ENCODE measurements around the gene FAM20A.
"Not testable (repeated sequence)": the region's sequence is repeated elsewhere in the genome, so short reads cannot be mapped to it uniquely, and the experiment has no call there.

The FAM20A gene

DNA sequence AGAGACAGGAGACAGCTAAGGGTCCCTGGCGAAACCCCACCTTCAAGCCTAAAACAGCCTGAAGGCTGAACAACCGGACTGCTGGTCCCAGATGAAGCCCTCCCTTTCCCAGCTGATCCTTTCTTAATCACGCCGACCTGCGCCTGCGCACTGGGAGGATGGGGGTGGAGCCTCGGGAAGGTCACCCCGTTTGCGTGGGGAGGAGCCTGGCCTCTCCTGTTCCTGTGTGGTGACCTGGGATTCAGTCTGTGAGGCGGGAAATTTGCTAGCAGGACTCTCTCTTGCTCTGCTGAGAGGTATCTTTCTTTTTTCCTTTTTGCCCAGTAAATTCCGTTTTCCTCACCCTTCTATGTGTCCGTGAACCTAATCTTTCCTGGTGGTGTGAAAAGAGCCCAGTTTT lies 9.6 kb downstream of the FAM20A start:
- H3K4me3 ChIP-seq (ENCODE audit: low read depth, low read length), result no peak overlapping the region

DNA sequence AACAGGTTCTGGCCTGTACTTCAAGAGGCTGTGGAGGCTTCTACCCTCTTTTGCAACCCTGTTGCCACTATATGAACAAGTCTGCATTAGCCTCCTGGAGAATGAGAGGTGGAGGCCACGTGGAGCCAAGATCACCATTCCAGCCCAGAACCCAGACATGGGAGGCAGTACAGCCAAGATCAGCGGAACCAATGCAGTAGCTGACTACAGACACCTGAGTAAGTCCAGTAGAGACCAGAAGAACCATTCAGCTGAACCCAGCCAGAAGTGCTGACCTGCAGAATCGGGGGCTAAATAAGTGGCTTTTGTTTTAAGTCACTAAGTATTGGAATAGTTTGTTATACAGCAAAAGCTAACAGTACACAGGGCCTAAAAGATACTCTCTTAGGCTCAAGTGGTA lies 12.1 kb downstream of the FAM20A start:
- no peak overlapping the region for H3K4me3 ChIP-seq (ENCODE audit: low read depth, low read length)

- H3K4me3 ChIP-seq (ENCODE audit: low read depth, low read length), result no peak overlapping the region
Observed at GRCh38 chr17:68588362-68588761, 12.8 kb downstream of the FAM20A start.

- H3K4me3 ChIP-seq (ENCODE audit: low read depth, low read length), result no peak overlapping the region
Observed at GRCh38 chr17:68587847-68588246, 13.3 kb downstream of the FAM20A start.

DNA sequence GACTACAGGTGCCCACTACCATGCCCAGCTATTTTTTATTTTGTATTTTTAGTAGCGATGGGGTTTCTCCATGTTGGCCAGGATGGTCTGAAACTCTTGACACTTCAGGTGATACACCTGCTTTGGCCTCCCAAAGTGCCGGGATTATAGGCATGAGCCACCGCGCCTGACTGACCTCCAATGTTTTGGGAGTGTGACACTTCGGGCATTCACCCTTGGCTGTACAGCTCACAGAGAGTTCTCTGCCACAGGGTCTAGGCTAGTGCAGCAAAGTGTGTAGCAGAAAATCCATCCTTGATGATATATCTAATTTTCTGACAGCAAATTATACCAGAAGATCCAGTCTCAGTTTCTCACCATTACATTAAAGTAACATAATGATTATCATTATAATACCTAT lies 14.1 kb downstream of the FAM20A start:
- H3K4me3 ChIP-seq (ENCODE audit: low read depth, low read length), result no peak overlapping the region

GRCh38 chr17:68585643-68586042 lies 15.5 kb downstream of the FAM20A start:
- no peak overlapping the region for H3K4me3 ChIP-seq (ENCODE audit: low read depth, low read length)

DNA sequence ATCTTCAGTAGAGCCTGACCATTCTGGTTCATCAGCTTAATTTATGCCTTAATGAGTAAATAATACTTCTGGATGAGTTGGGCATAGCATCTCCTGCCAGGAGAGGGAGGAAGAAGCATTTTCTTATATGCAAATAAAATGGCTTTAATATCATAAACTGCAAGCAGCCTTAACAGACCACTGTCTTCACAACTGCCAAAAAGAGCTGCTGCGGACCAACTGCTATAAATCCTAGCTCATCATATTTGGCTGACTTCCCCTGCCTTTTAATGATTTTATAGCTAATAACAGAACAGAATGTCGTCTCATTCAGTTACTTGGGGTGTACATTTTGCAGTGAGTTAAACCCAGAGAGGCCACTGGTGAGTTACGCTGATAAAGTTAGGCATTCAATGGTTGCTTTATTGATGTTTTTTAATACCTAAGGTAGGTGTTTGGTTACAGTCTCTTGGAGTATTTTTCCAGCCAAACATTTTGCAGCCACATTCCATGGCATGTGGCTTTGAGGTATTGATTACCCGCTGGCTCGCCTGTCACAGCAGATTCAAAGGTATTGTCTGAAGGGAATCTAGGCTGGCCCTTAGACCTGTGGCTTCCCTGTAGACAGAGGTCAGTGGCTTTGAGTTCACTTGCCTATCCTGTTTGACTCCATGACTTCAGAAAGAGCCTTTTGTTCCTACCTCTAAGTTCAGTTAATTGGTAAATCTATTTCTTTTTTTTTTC lies 16.4 kb downstream of the FAM20A start:
- H3K4me3 ChIP-seq (ENCODE audit: low read depth, low read length), result no peak overlapping the region

DNA sequence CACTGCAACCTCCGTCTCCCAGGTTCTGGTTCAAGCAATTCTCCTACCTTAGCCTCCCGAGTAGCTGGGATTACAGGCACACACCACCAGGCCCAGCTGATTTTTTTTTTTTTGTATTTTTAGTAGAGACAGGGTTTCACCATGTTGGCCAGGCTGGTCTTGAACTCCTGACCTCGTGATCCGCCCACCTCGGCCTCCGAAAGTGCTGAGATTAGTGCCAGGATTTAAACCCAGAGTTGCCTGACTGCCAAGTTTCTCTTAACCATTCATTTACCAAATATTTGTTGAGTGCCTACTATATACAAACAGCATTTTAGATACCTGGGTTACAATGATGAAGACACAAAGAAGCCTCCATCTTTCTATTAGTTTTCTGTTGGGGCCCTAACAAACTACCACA lies 18.3 kb downstream of the FAM20A start:
- not testable (repeated sequence) for H3K4me3 ChIP-seq (ENCODE audit: low read depth, low read length)

DNA sequence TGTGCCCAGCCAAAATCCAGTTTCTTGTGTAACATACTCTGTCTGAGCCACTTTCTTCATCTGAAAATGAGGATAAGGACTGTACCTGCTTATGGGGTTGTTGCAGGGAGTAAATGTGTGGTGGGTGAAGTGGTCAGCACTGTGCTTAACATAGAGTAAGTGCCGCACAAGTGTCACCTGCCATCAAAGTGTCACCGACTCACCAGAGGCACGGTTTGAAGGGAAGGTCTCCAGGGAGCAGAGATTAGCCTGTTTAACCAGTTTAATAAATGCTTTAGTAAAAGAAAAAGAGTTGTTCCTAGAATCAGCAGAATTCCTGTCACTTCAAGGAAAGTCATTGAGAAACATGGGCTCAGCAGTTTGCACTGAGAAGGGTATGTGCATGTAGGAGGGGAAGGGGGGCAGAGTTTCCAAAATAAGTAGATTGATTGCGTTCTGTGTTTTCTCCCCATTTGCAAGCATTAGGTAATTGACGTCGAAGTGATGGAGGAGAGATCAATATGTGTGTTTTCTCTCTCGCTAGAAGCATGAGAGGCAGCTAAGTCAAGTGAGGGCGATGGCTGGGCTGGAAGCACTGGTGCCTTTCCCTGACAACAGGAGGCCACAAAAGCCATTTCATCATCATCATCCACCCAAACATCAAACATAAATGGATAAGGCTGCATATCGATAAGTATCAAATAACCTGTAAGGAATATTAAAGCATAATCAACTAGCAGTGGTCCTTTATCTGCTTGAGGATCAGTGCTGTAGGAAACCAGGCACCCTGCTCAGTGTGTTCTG lies 19.1 kb downstream of the FAM20A start:
- H3K4me3 ChIP-seq (ENCODE audit: low read depth, low read length), result no peak overlapping the region

GRCh38 chr17:68580236-68580770 lies 20.9 kb downstream of the FAM20A start:
- no peak overlapping the region for H3K4me3 ChIP-seq (ENCODE audit: low read depth, low read length)

- H3K4me3 ChIP-seq (ENCODE audit: low read depth, low read length), result no peak overlapping the region
Observed at GRCh38 chr17:68579194-68579927, 21.8 kb downstream of the FAM20A start.

- H3K4me3 ChIP-seq (ENCODE audit: low read depth, low read length), result no peak overlapping the region
Observed at GRCh38 chr17:68578236-68578635, 22.9 kb downstream of the FAM20A start.

GRCh38 chr17:68577497-68577821 lies 23.7 kb downstream of the FAM20A start:
- no peak overlapping the region for H3K4me3 ChIP-seq (ENCODE audit: low read depth, low read length)

- H3K4me3 ChIP-seq (ENCODE audit: low read depth, low read length), result no peak overlapping the region
Observed at GRCh38 chr17:68576811-68577496, 24.2 kb downstream of the FAM20A start.

DNA sequence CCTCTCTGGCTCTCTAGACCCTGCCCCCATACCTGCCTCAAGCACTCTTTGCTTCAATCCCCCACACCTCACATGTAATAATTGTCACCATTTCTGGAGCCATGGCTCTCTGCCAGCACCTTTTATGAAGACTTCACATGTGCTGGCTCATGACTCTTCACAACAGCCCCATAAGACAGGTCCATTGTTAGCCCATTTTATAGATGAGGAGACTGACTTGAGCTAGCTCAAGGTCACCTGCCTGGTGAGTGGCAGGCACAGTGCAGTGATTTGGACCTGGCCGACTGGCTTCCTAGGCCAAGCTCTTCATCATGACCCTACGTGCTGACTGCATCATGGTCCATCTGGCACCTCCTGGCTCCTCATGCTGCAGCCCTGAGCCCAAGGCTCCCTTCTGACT lies 25.0 kb downstream of the FAM20A start:
- H3K4me3 ChIP-seq (ENCODE audit: low read depth, low read length), result no peak overlapping the region

DNA sequence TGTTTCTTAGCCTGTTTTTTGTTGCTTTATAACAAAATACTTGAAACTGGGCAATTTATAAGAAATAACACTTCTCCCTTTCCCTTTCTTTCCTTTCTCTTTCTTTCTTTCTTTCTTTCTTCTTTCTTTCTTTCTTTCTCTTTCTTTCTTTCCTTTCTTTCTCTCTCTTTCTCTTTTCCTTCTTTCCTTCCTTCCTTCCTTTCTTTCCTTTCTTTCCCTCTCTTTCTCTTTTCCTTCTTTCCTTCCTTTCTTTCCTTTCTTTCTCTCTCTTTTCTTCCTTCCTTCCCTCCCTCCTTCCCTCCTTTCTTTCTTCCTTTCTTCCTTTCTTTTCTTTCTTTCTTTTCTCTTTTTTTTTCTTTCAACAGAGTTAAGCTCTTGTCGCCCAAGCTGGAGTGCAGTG lies 27.8 kb downstream of the FAM20A start:
- H3K4me3 ChIP-seq (ENCODE audit: low read depth, low read length), result no peak overlapping the region

DNA sequence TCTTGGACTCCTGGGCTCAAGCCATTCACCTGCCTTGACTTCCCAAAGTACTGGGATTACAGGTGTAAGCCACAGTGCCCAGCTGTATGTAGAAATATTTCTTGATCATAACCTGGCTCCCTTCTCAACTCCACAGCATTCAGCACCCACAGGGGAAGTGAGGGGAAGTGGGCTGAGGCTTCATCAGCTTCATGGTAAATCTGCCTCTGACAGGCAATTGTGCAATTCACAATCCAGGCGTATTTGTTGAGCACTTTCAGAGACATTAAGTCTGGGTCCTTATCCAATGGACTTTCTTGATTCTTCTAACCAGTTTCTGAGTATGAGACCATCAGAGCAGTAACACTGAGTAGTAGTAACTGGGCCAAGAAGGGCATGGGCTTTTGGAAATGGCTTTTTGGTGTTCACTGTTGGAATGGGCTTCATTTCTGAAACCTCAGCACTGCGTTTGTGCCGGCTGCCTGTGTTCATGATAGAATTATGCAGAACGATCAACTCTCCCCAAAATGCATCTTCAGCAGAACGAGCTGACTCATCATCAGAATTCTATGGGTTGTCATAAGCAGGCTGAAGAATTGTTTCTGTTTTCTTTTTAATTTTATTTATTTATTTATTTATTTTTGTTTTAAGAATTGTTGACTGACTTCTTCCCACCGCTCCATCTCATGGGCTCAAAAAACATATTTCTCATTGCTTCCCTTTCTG lies 28.9 kb downstream of the FAM20A start:
- H3K4me3 ChIP-seq (ENCODE audit: low read depth, low read length), result no peak overlapping the region

DNA sequence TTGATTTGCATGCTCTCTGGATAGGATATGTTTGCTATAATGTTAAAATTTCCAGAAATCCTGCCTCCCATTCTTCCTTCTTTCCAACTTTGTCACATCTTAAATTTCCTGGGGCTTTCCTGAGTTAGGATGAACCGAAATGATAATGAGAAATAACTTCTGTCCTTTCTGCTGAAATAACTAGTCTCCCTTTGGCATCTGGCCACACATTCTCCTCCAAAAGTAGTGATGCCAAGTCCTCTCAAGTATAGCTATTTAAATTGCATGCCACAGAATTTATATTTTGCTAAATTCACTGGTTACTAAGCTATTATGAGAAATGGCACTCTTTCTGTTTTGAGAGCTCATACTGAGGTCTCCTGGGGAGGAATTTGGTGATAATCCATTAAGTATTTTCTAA lies 30.6 kb downstream of the FAM20A start:
- H3K4me3 ChIP-seq (ENCODE audit: low read depth, low read length), result no peak overlapping the region

GRCh38 chr17:68569346-68569745 lies 31.8 kb downstream of the FAM20A start:
- no peak overlapping the region for H3K4me3 ChIP-seq (ENCODE audit: low read depth, low read length)

DNA sequence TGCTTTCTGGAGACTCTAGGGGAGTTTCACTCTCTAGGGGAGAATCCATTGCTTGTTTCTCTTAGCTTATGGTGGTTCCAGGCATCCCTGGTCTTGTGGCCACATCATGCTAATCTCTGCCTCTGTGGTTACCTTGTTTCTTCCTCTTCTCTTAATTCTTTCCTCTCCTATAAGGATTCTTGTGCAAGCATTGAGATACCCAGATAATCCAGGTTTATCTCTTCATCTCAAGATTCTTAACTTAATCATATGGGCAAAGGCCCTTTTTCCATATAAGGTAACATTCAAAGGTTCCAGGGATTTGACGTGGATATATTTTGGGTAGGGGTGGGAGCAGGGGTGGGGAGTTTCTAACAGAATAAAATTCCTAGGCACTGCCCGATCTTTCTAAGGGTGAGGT lies 32.6 kb downstream of the FAM20A start:
- no peak overlapping the region for H3K4me3 ChIP-seq (ENCODE audit: low read depth, low read length)

GRCh38 chr17:68567581-68567980 lies 33.6 kb downstream of the FAM20A start:
- no peak overlapping the region for H3K4me3 ChIP-seq (ENCODE audit: low read depth, low read length)
